DMS 273 (cell line): ENCODE data around the gene ST6GALNAC6.

Experiments used
- DNase-seq: peaks from one replicate; lab custom pipeline; 2025; ENCODE audit not compliant: unreplicated experiment; lab: John Stamatoyannopoulos, UW

The ST6GALNAC6 gene

GRCh38 chr9:127899128-127899943 lies at the start of gene ST6GALNAC6:
Gene ST6GALNAC6, minus strand, starts transcription at chr9:127899603. Its CDS starts 1,622 bp downstream, at chr9:127897981.
- peak; percentile 92 for DNase-seq

GRCh38 chr9:127947841-127948710 lies 48.7 kb upstream of the ST6GALNAC6 start:
- DNase-seq = no peak

GRCh38 chr9:127946728-127947127 lies 47.3 kb upstream of the ST6GALNAC6 start:
- DNase-seq = peak; percentile 24

- DNase-seq = no peak
These were observed 46.5 kb upstream of the ST6GALNAC6 start for GRCh38 chr9:127945942-127946341.

GRCh38 chr9:127945338-127945737 lies 45.9 kb upstream of the ST6GALNAC6 start:
- DNase-seq = no peak

- DNase-seq = no peak
These were observed 45.3 kb upstream of the ST6GALNAC6 start for GRCh38 chr9:127944586-127945218.

GRCh38 chr9:127943731-127944144 lies 44.3 kb upstream of the ST6GALNAC6 start:
- peak; percentile 94 for DNase-seq

GRCh38 chr9:127943011-127943662 lies 43.7 kb upstream of the ST6GALNAC6 start:
- no peak for DNase-seq

GRCh38 chr9:127942216-127943010 lies 43.0 kb upstream of the ST6GALNAC6 start:
- peak; percentile 82 for DNase-seq

- no peak for DNase-seq
These were observed 42.5 kb upstream of the ST6GALNAC6 start for GRCh38 chr9:127941961-127942215.

- DNase-seq = no peak
These were observed 41.9 kb upstream of the ST6GALNAC6 start for GRCh38 chr9:127941062-127941960.

- DNase-seq = no peak
These were observed 41.2 kb upstream of the ST6GALNAC6 start for GRCh38 chr9:127940593-127940992.

GRCh38 chr9:127938298-127938690 lies 38.9 kb upstream of the ST6GALNAC6 start:
- no peak for DNase-seq

GRCh38 chr9:127937388-127938297 lies 38.2 kb upstream of the ST6GALNAC6 start, which contains the start of gene DPM2:
Gene DPM2, minus strand, starts transcription at chr9:127937854. Its CDS starts 34 bp downstream, at chr9:127937820.
- DNase-seq = peak; percentile 93

- DNase-seq = peak; percentile 67
These were observed 37.6 kb upstream of the ST6GALNAC6 start for GRCh38 chr9:127937056-127937387.

- DNase-seq = no peak
These were observed 37.0 kb upstream of the ST6GALNAC6 start for GRCh38 chr9:127936347-127936852.

- no peak for DNase-seq
These were observed 36.4 kb upstream of the ST6GALNAC6 start for GRCh38 chr9:127935765-127936221.

GRCh38 chr9:127934986-127935385 lies 35.6 kb upstream of the ST6GALNAC6 start:
- no peak for DNase-seq
